Spinal cord (tissue), 10 donors: Measurements from ENCODE around the gene RFX8. TPM values are rescaled to one million over a fixed set of nuclear protein-coding genes. Genes with fewer than 3 reads are reported as not detected.

Experiments
- DNase-seq, 6 donors: peaks; one replicate each; pipeline versions ENCODE4 v3.0.0 to v3.0.0-alpha.2; 2013 to 2015; ENCODE audit warnings: low spot score in 6 of 6, low read depth in 4 of 6
- H3K27ac ChIP-seq: one replicate; pipeline ENCODE4 v1.5.1; 2013; ENCODE audit warnings: low read depth, low read length, control low read depth
- H3K27me3 ChIP-seq: one replicate; pipeline ENCODE4 v1.6.1; 2013; ENCODE audit warnings: low read length; ENCODE audit not compliant: control insufficient read depth, insufficient read depth
- H3K36me3 ChIP-seq: one replicate; pipeline ENCODE4 v1.6.1; 2013; ENCODE audit warnings: low read length; ENCODE audit not compliant: control insufficient read depth, insufficient read depth
- H3K4me1 ChIP-seq: one replicate; pipeline ENCODE4 v1.6.1; 2013; ENCODE audit warnings: low read length; ENCODE audit not compliant: control insufficient read depth, insufficient read depth
- H3K4me3 ChIP-seq: one replicate; pipeline ENCODE4 v1.5.1; 2013; ENCODE audit warnings: low read depth, low read length, control low read depth
- H3K9me3 ChIP-seq: one replicate; pipeline ENCODE4 v1.6.1; 2013; ENCODE audit warnings: low read length; ENCODE audit not compliant: control insufficient read depth, insufficient read depth
- WGBS: methylation state at CpG from one replicate; pipeline ENCODE4 v1.1.5; 2013; ENCODE audit warnings: missing lambda C conversion rate; ENCODE audit not compliant: insufficient coverage; 5-methylcytosine and 5-hydroxymethylcytosine counted together
- polyA plus RNA-seq, 2 donors: library from polyadenylated mRNA; unstranded; fragments of 120-200 nt; gene quantifications; one replicate each; pipeline ENCODE4 v1.2.1, GENCODE V29; 2013; ENCODE audit not compliant: insufficient read length in 2 of 2
- total RNA-seq, 2 donors: library from RNA; depleted of rRNA in 1 of 2; stranded (reverse); fragments of 120-200 nt in 1 of 2; fragments of >200 nt in 1 of 2; gene quantifications; one replicate each; pipeline versions ENCODE4 v1.2.3 to v1.2.4, GENCODE V29; 2013 to 2014
- donor health status: healthy.

The RFX8 gene
- total and polyA plus RNA-seq, 4 donors = 0.66 to 1.4 (median 1.1) TPM

- Histone ChIP-seq H3K4me3 (no peak overlapping the region), H3K4me1 (peaks cover 5% of the 10 kb centered on the region), H3K36me3 (no peaks in the 10 kb centered on the region), H3K27ac (no peak overlapping the region), H3K9me3 (no peaks in the 10 kb centered on the region), H3K27me3 (no peaks in the 10 kb centered on the region)
- 91% methylated on average over 1 of the region's 2 CpGs for WGBS
- DNase-seq = no peak
These were observed 113.4 kb downstream of the RFX8 start for GRCh38 chr2:101361522-101361921.

- no peak overlapping the region for H3K27ac ChIP-seq
- H3K9me3 ChIP-seq = no peaks in the 10 kb centered on the region
- H3K27me3 ChIP-seq = no peaks in the 10 kb centered on the region
- no peak overlapping the region for H3K4me3 ChIP-seq
- H3K4me1 ChIP-seq = peaks cover 5% of the 10 kb centered on the region
- H3K36me3 ChIP-seq = no peaks in the 10 kb centered on the region
- DNase-seq = peak in 1 of 6 donors; percentile 69
- 65% methylated on average over 4 of the region's 4 CpGs for WGBS
These were observed 113.8 kb downstream of the RFX8 start for GRCh38 chr2:101361121-101361520.

- DNase-seq = no peak
- H3K36me3 ChIP-seq = no peaks in the 10 kb centered on the region
- H3K4me3 ChIP-seq = no peak overlapping the region
- H3K27me3 ChIP-seq = no peaks in the 10 kb centered on the region
- WGBS = 60% methylated on average over 1 of the region's 4 CpGs
- H3K4me1 ChIP-seq = peaks cover 5% of the 10 kb centered on the region
- H3K9me3 ChIP-seq = no peaks in the 10 kb centered on the region
- H3K27ac ChIP-seq = no peak overlapping the region
These were observed 114.7 kb downstream of the RFX8 start for GRCh38 chr2:101360232-101360631.

GRCh38 chr2:101359410-101359954 lies 115.4 kb downstream of the RFX8 start:
- H3K4me3 ChIP-seq = no peak overlapping the region
- DNase-seq = no peak
- H3K36me3 ChIP-seq = no peaks in the 10 kb centered on the region
- no peaks in the 10 kb centered on the region for H3K27me3 ChIP-seq
- WGBS = 95% methylated on average over 4 of the region's 7 CpGs
- H3K27ac ChIP-seq = no peak overlapping the region
- peaks cover 5% of the 10 kb centered on the region for H3K4me1 ChIP-seq
- no peaks in the 10 kb centered on the region for H3K9me3 ChIP-seq

GRCh38 chr2:101357376-101357775 lies 117.5 kb downstream of the RFX8 start:
- peak in 1 of 6 donors; percentile 67 for DNase-seq
- H3K4me3 ChIP-seq = no peak overlapping the region
- H3K27me3 ChIP-seq = no peaks in the 10 kb centered on the region
- peaks cover 5% of the 10 kb centered on the region for H3K4me1 ChIP-seq
- no peaks in the 10 kb centered on the region for H3K36me3 ChIP-seq
- H3K27ac ChIP-seq = no peak overlapping the region
- no peaks in the 10 kb centered on the region for H3K9me3 ChIP-seq

GRCh38 chr2:101356521-101356920 lies 118.4 kb downstream of the RFX8 start:
- Histone ChIP-seq H3K4me3 (no peak overlapping the region), H3K36me3 (no peaks in the 10 kb centered on the region), H3K4me1 (peaks cover 3% of the 10 kb centered on the region), H3K27ac (no peak overlapping the region), H3K27me3 (no peaks in the 10 kb centered on the region), H3K9me3 (no peaks in the 10 kb centered on the region)
- no peak for DNase-seq
- no CpG with 5 or more reads among the region's 2 CpGs for WGBS

GRCh38 chr2:101356055-101356454 lies 118.9 kb downstream of the RFX8 start:
- no peak for DNase-seq

GRCh38 chr2:101355401-101356054 lies 119.4 kb downstream of the RFX8 start:
- DNase-seq = no peak
- Histone ChIP-seq H3K27me3 (no peaks in the 10 kb centered on the region), H3K4me1 (peaks cover 4% of the 10 kb centered on the region), H3K36me3 (no peaks in the 10 kb centered on the region), H3K27ac (no peak overlapping the region), H3K9me3 (no peaks in the 10 kb centered on the region), H3K4me3 (no peak overlapping the region)
- 94% methylated on average over 9 of the region's 10 CpGs for WGBS

More at GRCh38 chr2:101356055-101356454, 118.9 kb downstream of the RFX8 start:
- H3K27ac ChIP-seq = no peak overlapping the region
- H3K9me3 ChIP-seq = no peaks in the 10 kb centered on the region
- H3K36me3 ChIP-seq = no peaks in the 10 kb centered on the region
- no peaks in the 10 kb centered on the region for H3K27me3 ChIP-seq
- no peak overlapping the region for H3K4me3 ChIP-seq
- H3K4me1 ChIP-seq = peaks cover 2% of the 10 kb centered on the region
- 92% methylated on average over 2 of the region's 6 CpGs for WGBS

GRCh38 chr2:101354420-101355311 lies 120.2 kb downstream of the RFX8 start:
- no peaks in the 10 kb centered on the region for H3K9me3 ChIP-seq
- H3K27me3 ChIP-seq = no peaks in the 10 kb centered on the region
- H3K36me3 ChIP-seq = no peaks in the 10 kb centered on the region
- H3K4me3 ChIP-seq = no peak overlapping the region
- H3K4me1 ChIP-seq = peaks cover 7% of the 10 kb centered on the region
- WGBS = 87% methylated on average over 20 of the region's 21 CpGs
- DNase-seq = no peak
- no peak overlapping the region for H3K27ac ChIP-seq
